Measurements from ENCODE around the gene MACROD1. TPM values are rescaled to one million over a fixed set of nuclear protein-coding genes. Genes with fewer than 3 reads are reported as not detected.

MACROD1 gene
- total and polyA plus RNA-seq, 7 donors, result 147 to 281 (median 180) TPM

GRCh38 chr11:63986156-63986931 lies 179.6 kb downstream of the MACROD1 start, which contains the start of gene OTUB1:
OTUB1 (plus strand) TSS chr11:63986438; CDS start chr11:63986457, 19 bp downstream.
- Histone ChIP-seq H3K4me3 (peak within 1 kb of the TSS; percentile 93), H3K27me3 (ENCODE audit: insufficient read depth in 3 of 3, low read length in 2 of 3) (no peaks in the 10 kb centered on the region), H3K4me1 (peaks cover 11% of the 10 kb centered on the region), H3K27ac (peak within 1 kb of the TSS; percentile 89), H3K9me3 (no peaks in the 10 kb centered on the region), H3K36me3 (ENCODE audit: insufficient read depth in 1 of 2, low read depth in 1 of 2) (peaks cover 0 to 25% of the 10 kb centered on the region in 2 donors)
- 0 to 1% (median 0%) methylated on average over 43 to 63 of the region's 63 CpGs for WGBS, 3 donors
- peak; percentile 91 to 95 for DNase-seq
- TF ChIP-seq CTCF (IDR thresholded peaks at IDR 0.05), result no peak
- peak; percentile 87 to 96 (median 92) for ATAC-seq
- intact Hi-C loops (cut with DNase I), result no loop called here

- H3K4me3 ChIP-seq, result peak overlapping the region; percentile 93
- peaks cover 0 to 19% of the 10 kb centered on the region in 2 donors for H3K36me3 ChIP-seq (ENCODE audit: insufficient read depth in 1 of 2, low read depth in 1 of 2)
- no peak for TF ChIP-seq CTCF (IDR thresholded peaks at IDR 0.05)
- no peaks in the 10 kb centered on the region for H3K9me3 ChIP-seq
- peaks cover 11% of the 10 kb centered on the region for H3K4me1 ChIP-seq
- intact Hi-C loops (cut with DNase I), result no loop called here
- peak overlapping the region; percentile 89 for H3K27ac ChIP-seq
- DNase-seq (no peak), ATAC-seq (peak in 3 of 4 donors; percentile 26 to 54 (median 27))
- H3K27me3 ChIP-seq (ENCODE audit: insufficient read depth in 3 of 3, low read length in 2 of 3), result no peaks in the 10 kb centered on the region
- WGBS, 3 donors, result 0 to 1% (median 1%) methylated on average over 18 of the region's 18 CpGs
Observed at GRCh38 chr11:63985812-63986155, 180.1 kb downstream of the MACROD1 start.

GRCh38 chr11:63979426-63979825 lies 186.5 kb downstream of the MACROD1 start:
- Histone ChIP-seq H3K36me3 (ENCODE audit: insufficient read depth in 1 of 2, low read depth in 1 of 2) (peaks cover 0 to 19% of the 10 kb centered on the region in 2 donors), H3K27ac (no peak overlapping the region), H3K27me3 (ENCODE audit: insufficient read depth in 3 of 3, low read length in 2 of 3) (no peaks in the 10 kb centered on the region), H3K4me1 (peaks cover 18% of the 10 kb centered on the region), H3K4me3 (no peak overlapping the region), H3K9me3 (no peaks in the 10 kb centered on the region)
- TF ChIP-seq CTCF (IDR thresholded peaks at IDR 0.05), result no peak
- intact Hi-C loops (cut with DNase I), result no loop called here
- no peak for DNase-seq
- 78 to 92% (median 81%) methylated on average over 5 of the region's 5 CpGs for WGBS, 3 donors
- no peak for ATAC-seq

- H3K4me1 ChIP-seq, result peaks cover 18% of the 10 kb centered on the region
- WGBS, 3 donors, result 64 to 74% (median 68%) methylated on average over 10 of the region's 10 CpGs
- DNase-seq (no peak), ATAC-seq (no peak)
- intact Hi-C loops (cut with DNase I), result no loop called here
- no peak overlapping the region for H3K27ac ChIP-seq
- H3K27me3 ChIP-seq (ENCODE audit: insufficient read depth in 3 of 3, low read length in 2 of 3), result no peaks in the 10 kb centered on the region
- no peak overlapping the region for H3K4me3 ChIP-seq
- peaks cover 0 to 19% of the 10 kb centered on the region in 2 donors for H3K36me3 ChIP-seq (ENCODE audit: insufficient read depth in 1 of 2, low read depth in 1 of 2)
- TF ChIP-seq CTCF (IDR thresholded peaks at IDR 0.05), result no peak
- H3K9me3 ChIP-seq, result no peaks in the 10 kb centered on the region
Observed at GRCh38 chr11:63978551-63979239, 187.2 kb downstream of the MACROD1 start.

Measured in psoas muscle (tissue), 8 donors.